A673 (cell line): Measurements from ENCODE around the gene SWSAP1. TPM values are rescaled to one million over a fixed set of nuclear protein-coding genes. Genes with fewer than 3 reads are reported as not detected.
A peak's percentile ranks its signal among the peaks of the same experiment; 100 is the strongest.

Experiments
- BruUV-seq: library from RNA; stranded (reverse); fragments of 400-500 nt; replicated peaks from 2 replicates; lab custom pipeline; 2021; lab: Mats Ljungman, UMichigan
- CTCF ChIA-PET: fragments of 300-600 bp; sonication (Branson Sonifier 250); formaldehyde crosslinking; loops from one replicate; lab custom pipeline; 2022; ENCODE audit warnings: antibody characterized with exemption; lab: Charles Lee
- POLR2A ChIA-PET: fragments of 300-600 bp; sonication (Branson Sonifier 250); formaldehyde crosslinking; loops from one replicate; lab custom pipeline; 2022; ENCODE audit warnings: antibody characterized with exemption; ENCODE audit not compliant: low non-redundant PET; lab: Charles Lee
- DNase-seq: peaks from one replicate; pipeline ENCODE4 v3.0.0-alpha.2; 2015; ENCODE audit warnings: low spot score
- H3K27ac ChIP-seq: fragments of 200-600 bp; sonication (generic); 2 replicates; pipeline ENCODE4 v1.5.1; 2016; ENCODE audit warnings: mixed run types, low read depth, mild to moderate bottlenecking, mixed read lengths, antibody characterized with exemption, low read length; ENCODE audit not compliant: poor library complexity, severe bottlenecking
- H3K27me3 ChIP-seq: fragments of 200-600 bp; sonication (generic); replicated peaks from 2 replicates; pipeline ENCODE4 v1.6.1; 2017; ENCODE audit warnings: mixed run types, low read depth, mild to moderate bottlenecking, mixed read lengths, antibody characterized with exemption, low read length; ENCODE audit not compliant: insufficient read depth, poor library complexity
- H3K36me3 ChIP-seq: fragments of 200-600 bp; sonication (generic); 2 replicates; pipeline ENCODE4 v1.6.1; 2016; ENCODE audit warnings: mixed run types, mild to moderate bottlenecking, mixed read lengths, antibody characterized with exemption, low read length; ENCODE audit not compliant: insufficient read depth, poor library complexity, severe bottlenecking
- H3K4me1 ChIP-seq: fragments of 200-600 bp; sonication (generic); 2 replicates; pipeline ENCODE4 v1.6.1; 2017; ENCODE audit warnings: mixed run types, mild to moderate bottlenecking, mixed read lengths, antibody characterized with exemption, low read length; ENCODE audit not compliant: insufficient read depth, poor library complexity, severe bottlenecking
- H3K4me3 ChIP-seq: fragments of 200-600 bp; sonication (generic); 2 replicates; pipeline ENCODE4 v1.5.1; 2016; ENCODE audit warnings: low read depth, mixed run types, mild to moderate bottlenecking, mixed read lengths, low read length; ENCODE audit not compliant: poor library complexity, severe bottlenecking
- H3K9me3 ChIP-seq: fragments of 200-600 bp; sonication (generic); 2 replicates; pipeline ENCODE4 v1.6.1; 2016; ENCODE audit warnings: mixed run types, low read depth, mild to moderate bottlenecking, mixed read lengths, antibody characterized with exemption, low read length; ENCODE audit not compliant: poor library complexity, severe bottlenecking
- CTCF ChIP-seq: fragments of 300-800, 200-600 bp; sonication (generic); conservative IDR thresholded peaks from 2 replicates; pipeline ENCODE4 v1.5.1; 2017; ENCODE audit warnings: low read depth, mild to moderate bottlenecking, antibody characterized with exemption, low read length, moderate library complexity, mixed read lengths
- EZH2 ChIP-seq: fragments of 200-600 bp; sonication (generic); IDR thresholded peaks from 2 replicates; pipeline ENCODE4 v1.6.1; 2017; ENCODE audit warnings: borderline replicate concordance, low read depth, mild to moderate bottlenecking, mixed read lengths, antibody characterized with exemption, low read length; ENCODE audit not compliant: poor library complexity, severe bottlenecking
- intact Hi-C: fragments of 100-400 bp; cut with micrococcal nuclease; formaldehyde crosslinking; loops from one replicate; pipeline ENCODE4 v1.10.0; 2022; ENCODE audit not compliant: unreplicated experiment
- total RNA-seq: library from RNA; stranded (reverse); gene quantifications from 2 replicates; pipeline ENCODE4 v1.2.3, GENCODE V29; 2021

The SWSAP1 gene
- total RNA-seq, 1 experiment from 2014 or later: 3.3 TPM

DNA sequence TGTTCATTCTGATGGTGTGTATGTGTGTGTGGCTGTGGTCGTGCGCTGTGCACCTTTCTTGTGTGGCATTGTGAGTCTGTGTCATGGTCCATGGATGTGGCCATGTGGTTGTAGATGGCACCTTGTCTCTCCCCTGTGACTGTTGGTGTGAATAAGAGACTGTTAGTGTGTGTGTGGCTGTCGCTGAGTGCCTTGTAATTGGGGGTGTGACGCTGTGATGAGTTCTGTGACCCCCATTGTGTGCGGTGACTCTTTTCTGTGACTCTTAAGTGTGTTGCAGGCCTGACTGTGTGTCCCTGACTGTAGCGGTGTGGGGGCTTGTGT lies 18.4 kb upstream of the SWSAP1 start:
- DNase-seq: no peak
- TF ChIP-seq EZH2 (no peak), CTCF (no peak)
- ChIA-PET POLR2A (no interaction called here), CTCF (no interaction called here)
- Histone ChIP-seq H3K4me3 (peak overlapping the region; percentile 63), H3K9me3 (no peaks in the 10 kb centered on the region), H3K27ac (no peak overlapping the region), H3K4me1 (no peaks in the 10 kb centered on the region), H3K36me3 (no peaks in the 10 kb centered on the region), H3K27me3 (no peaks in the 10 kb centered on the region)
- intact Hi-C loops: no loop called here
- BruUV-seq: no TSS peak

DNA sequence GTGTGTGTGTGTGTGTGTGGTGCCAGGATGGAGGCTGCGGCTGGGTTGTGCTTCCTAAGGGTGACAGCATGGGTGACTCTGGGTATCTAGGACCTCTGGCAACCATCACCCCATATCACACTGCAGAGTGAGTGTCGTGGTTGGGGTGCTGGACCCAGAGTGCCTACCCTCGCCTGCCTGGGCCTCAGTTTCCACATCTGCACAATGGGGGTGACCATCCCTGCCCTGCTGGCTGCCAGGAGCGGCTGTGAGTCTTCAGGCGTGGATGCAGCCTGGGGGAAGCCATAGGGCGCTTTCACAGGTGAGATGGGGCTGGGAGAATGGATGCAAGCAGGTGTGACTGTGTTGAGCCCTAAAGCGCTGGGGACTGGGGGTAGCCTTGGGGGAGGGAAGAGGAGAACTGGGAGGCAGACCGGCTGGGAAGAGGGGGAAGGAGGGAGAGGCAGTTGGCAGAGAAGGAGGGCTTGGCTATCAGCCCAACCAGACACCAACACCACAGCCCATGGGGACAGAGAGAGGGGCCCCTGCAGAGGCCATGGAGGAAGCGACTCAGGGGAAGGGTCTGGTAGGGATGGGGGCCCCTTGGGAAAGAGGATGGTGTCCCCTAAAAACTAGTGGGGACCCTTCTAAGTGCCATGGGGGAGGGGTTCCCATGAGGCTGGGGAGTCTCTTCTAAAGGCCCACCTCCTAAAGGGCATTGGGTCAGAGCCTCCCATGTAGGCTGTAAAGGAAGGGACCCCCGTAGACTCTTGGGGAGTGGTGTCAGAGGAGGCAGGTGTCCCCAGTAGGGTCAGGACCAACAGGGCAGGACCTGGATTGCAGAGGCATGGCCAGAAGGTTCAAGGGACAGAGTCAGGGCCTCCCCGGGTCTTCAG lies 17.6 kb upstream of the SWSAP1 start:
- DNase-seq: no peak
- intact Hi-C loops: no loop called here
- ChIA-PET POLR2A (no interaction called here), CTCF (no interaction called here)
- no peaks in the 10 kb centered on the region for H3K27me3 ChIP-seq
- no peak overlapping the region for H3K27ac ChIP-seq
- no peak overlapping the region for H3K4me3 ChIP-seq
- H3K36me3 ChIP-seq: no peaks in the 10 kb centered on the region
- TF ChIP-seq EZH2 (no peak), CTCF (no peak)
- H3K9me3 ChIP-seq: no peaks in the 10 kb centered on the region
- H3K4me1 ChIP-seq: no peaks in the 10 kb centered on the region
- no TSS peak for BruUV-seq

DNA sequence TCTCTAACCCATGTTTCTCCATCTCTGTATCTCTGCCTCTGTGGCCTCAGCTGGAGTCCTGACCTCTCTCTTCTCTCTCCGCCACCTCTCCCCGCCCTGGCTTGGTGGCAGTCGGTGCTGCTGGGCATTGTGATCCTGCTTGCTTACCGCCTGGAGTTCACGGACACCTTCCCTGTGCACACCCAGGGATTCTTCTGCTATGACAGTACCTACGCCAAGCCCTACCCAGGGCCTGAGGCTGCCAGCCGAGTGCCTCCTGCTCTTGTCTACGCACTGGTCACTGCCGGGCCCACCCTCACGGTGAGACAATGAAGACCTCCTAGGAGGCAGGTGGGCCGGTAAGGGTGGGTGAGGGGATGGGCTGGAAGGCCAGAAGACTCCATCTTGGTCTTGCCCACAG lies 15.0 kb upstream of the SWSAP1 start:
- H3K27me3 ChIP-seq: no peaks in the 10 kb centered on the region
- H3K4me1 ChIP-seq: no peaks in the 10 kb centered on the region
- POLR2A ChIA-PET: no interaction called here
- CTCF ChIA-PET: no interaction called here
- DNase-seq: no peak
- intact Hi-C loops: no loop called here
- no peak for TF ChIP-seq EZH2
- TF ChIP-seq CTCF: no peak
- H3K27ac ChIP-seq: no peak overlapping the region
- no peak overlapping the region for H3K4me3 ChIP-seq
- no TSS peak for BruUV-seq
- H3K36me3 ChIP-seq: no peaks in the 10 kb centered on the region
- H3K9me3 ChIP-seq: no peaks in the 10 kb centered on the region
